Stimulated activated CD8-positive, alpha-beta memory T cell treated with anti-CD3 and anti-CD28 coated beads, Interleukin-15, amount 100 ng/mL, for 24 hours (primary cell): Measurements from ENCODE around the gene INSM2.

Experiments used
- DNase-seq: peaks from one replicate; pipeline ENCODE4 v3.0.0-alpha.2; 2020; ENCODE audit warnings: low read depth

Gene INSM2

GRCh38 chr14:35543006-35543405 is 9.0 kb downstream of the INSM2 start:
- DNase-seq, result no peak

- no peak for DNase-seq
These were observed 15.6 kb downstream of the INSM2 start for GRCh38 chr14:35549551-35549950.

- no peak for DNase-seq
These were observed 17.1 kb downstream of the INSM2 start for GRCh38 chr14:35551081-35551480.

- no peak for DNase-seq
These were observed 19.8 kb downstream of the INSM2 start for GRCh38 chr14:35553808-35554207.

- DNase-seq, result no peak
These were observed 22.6 kb downstream of the INSM2 start for GRCh38 chr14:35556548-35556947.

GRCh38 chr14:35557221-35557747 is 23.3 kb downstream of the INSM2 start:
- DNase-seq, result no peak

GRCh38 chr14:35558680-35559079 is 24.7 kb downstream of the INSM2 start:
- no peak for DNase-seq

GRCh38 chr14:35565871-35566464 is 32.0 kb downstream of the INSM2 start:
- no peak for DNase-seq

GRCh38 chr14:35571598-35571997 is 37.6 kb downstream of the INSM2 start:
- no peak for DNase-seq

GRCh38 chr14:35573911-35574310 is 39.9 kb downstream of the INSM2 start:
- DNase-seq, result no peak

- DNase-seq, result no peak
These were observed 42.3 kb downstream of the INSM2 start for GRCh38 chr14:35576260-35576659.

- no peak for DNase-seq
These were observed 42.9 kb downstream of the INSM2 start for GRCh38 chr14:35576856-35577255.

GRCh38 chr14:35578135-35578534 is 44.2 kb downstream of the INSM2 start:
- DNase-seq, result no peak

GRCh38 chr14:35578639-35579038 is 44.7 kb downstream of the INSM2 start:
- DNase-seq, result no peak
